Kidney (tissue), 14 donors: ENCODE results near the gene CERK. TPM values are rescaled to one million over a fixed set of nuclear protein-coding genes. Genes with fewer than 3 reads are reported as not detected.

Experiments
- DNase-seq, 5 donors: peaks; one replicate each; pipeline ENCODE4 v3.0.0-alpha.2; 2013 to 2020
- FAIRE-seq: peaks from 2 replicates; lab custom pipeline; 2012; peaks lifted over from hg19 to GRCh38; lab: Jason Lieb, UNC
- H3K27ac ChIP-seq, 2 donors: one replicate each; pipeline ENCODE4 v1.7.0; 2013; ENCODE audit warnings: low read depth in 2 of 2, low read length in 2 of 2, inconsistent platforms in 1 of 2
- H3K27me3 ChIP-seq: one replicate; pipeline ENCODE4 v1.7.1; 2013; ENCODE audit warnings: low read length, inconsistent platforms; ENCODE audit not compliant: control insufficient read depth, insufficient read depth
- H3K36me3 ChIP-seq, 3 donors: one replicate each; pipeline versions ENCODE4 v1.7.0 to v1.7.1; 2013; ENCODE audit warnings: low read length in 3 of 3, control low read depth in 1 of 3, inconsistent platforms in 1 of 3; ENCODE audit not compliant: insufficient read depth in 3 of 3, control insufficient read depth in 2 of 3
- H3K4me1 ChIP-seq, 3 donors: one replicate each; pipeline versions ENCODE4 v1.7.0 to v1.7.1; 2013; ENCODE audit warnings: low read length in 3 of 3, inconsistent platforms in 1 of 3, low read depth in 1 of 3; ENCODE audit not compliant: control insufficient read depth in 2 of 3, insufficient read depth in 2 of 3
- H3K4me3 ChIP-seq, 3 donors: one replicate each; pipeline versions ENCODE4 v1.7.0 to v1.8.1; 2013; ENCODE audit warnings: low read length in 3 of 3, control low read depth in 1 of 3, inconsistent platforms in 1 of 3
- H3K9ac ChIP-seq, 3 donors: one replicate each; pipeline versions ENCODE4 v1.7.0 to v1.7.1; 2013; ENCODE audit warnings: low read length in 3 of 3, control low read depth in 1 of 3, inconsistent platforms in 1 of 3
- H3K9me3 ChIP-seq, 3 donors: one replicate each; pipeline versions ENCODE4 v1.7.0 to v1.7.1; 2013; ENCODE audit warnings: low read length in 3 of 3, control low read depth in 1 of 3, inconsistent platforms in 1 of 3; ENCODE audit not compliant: control insufficient read depth in 2 of 3, insufficient read depth in 1 of 3
- intact Hi-C: fragments of 100-400 bp; cut with DNase I; formaldehyde crosslinking; loops from one replicate; pipeline ENCODE4 v1.11.1; 2022
- polyA plus RNA-seq: library from polyadenylated mRNA; stranded (reverse); fragments of 350-450 nt; fragmentation: Illumina TruSeq; extraction: RNeasy Lipid Tissue Mini Kit (QIAGEN cat#74804); gene quantifications from one replicate; pipeline ENCODE4 v1.2.3, GENCODE V29; 2014; ENCODE audit warnings: low read depth, low replicate concordance; ENCODE audit not compliant: insufficient read depth
- total RNA-seq: library from RNA; stranded (reverse); fragmentation: NEBNext Ultra II Directional; extraction: Animal tissue kit (Norgen Biotek cat#: 25700); gene quantifications from one replicate; pipeline ENCODE4 v1.2.1, GENCODE V29; 2021
- TF ChIP-seq, protein P1 (sequence below): IDR thresholded peaks from 3 replicates; pipeline ENCODE4 v1.5.1; 2012; ENCODE audit warnings: mild to moderate bottlenecking, moderate library complexity, borderline replicate concordance; ENCODE audit not compliant: insufficient read depth; ENCODE audit errors: extremely low read depth
- donor health status: control.
- donor health status: control.
- donor health status: control.
- donor health status: control.
- donor health status: control.
- donor health status: DM: yes; HTN: yes; CAD: no.
- donor health status: Normal renal cell carcinoma (clear cell type).

CERK gene
- total and polyA plus RNA-seq, 2 donors from 2014 or later: 21.6 to 28.2 TPM

DNA sequence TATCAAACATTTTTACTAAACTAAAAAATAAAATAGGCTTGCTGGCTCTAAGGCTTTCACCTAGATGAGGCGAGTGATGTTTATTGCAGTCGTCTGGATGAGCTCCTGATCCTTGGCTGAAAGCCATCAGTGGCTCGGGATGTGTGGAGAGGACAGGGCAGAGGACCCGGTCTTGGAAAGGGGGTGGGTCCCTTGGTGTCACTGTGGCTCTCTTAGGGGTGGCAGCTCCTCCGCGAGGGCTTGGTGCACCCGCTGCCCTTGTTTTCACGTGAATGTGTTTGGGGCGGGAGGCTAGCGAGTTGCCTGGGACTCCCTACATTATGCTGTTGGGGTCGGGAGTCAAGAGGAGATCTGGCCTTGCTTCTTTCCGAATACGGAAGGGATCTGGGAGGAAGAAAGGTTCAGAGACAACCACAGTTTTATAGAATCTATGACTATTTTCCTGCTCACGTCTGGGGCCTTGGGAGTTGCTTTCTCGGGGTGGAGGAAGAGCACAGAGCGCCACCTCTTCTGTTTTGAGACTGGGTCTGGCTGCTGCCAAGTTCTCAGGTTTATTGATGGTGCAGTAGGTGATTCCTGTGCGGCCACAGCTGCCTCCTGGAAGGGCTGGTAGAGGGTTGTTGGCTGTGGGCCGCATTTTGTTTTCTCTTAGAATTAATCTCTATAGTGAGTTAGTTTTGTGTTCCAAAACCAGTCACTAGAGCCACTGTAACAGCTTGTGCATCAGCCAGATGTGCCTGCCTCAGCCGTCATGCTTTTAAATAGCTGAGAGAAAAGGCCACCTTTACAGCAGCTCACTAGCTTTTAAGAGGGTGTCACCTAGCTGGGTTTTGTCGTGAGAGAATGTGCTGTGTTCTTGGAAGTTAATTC, 37.2 kb upstream of the CERK start:
- no peak for FAIRE-seq
- Histone ChIP-seq H3K27me3 (no peaks in the 10 kb centered on the region), H3K9me3 (no peaks in the 10 kb centered on the region), H3K36me3 (no peaks in the 10 kb centered on the region), H3K27ac (no peak overlapping the region), H3K4me3 (no peak overlapping the region), H3K9ac (peak overlapping the region in 1 of 3 donors; percentile 15), H3K4me1 (peaks cover 0 to 22% (median 3%) of the 10 kb centered on the region in 3 donors)
- DNase-seq: no peak
- intact Hi-C loops: no loop called here
- TF ChIP-seq, protein P1, sequence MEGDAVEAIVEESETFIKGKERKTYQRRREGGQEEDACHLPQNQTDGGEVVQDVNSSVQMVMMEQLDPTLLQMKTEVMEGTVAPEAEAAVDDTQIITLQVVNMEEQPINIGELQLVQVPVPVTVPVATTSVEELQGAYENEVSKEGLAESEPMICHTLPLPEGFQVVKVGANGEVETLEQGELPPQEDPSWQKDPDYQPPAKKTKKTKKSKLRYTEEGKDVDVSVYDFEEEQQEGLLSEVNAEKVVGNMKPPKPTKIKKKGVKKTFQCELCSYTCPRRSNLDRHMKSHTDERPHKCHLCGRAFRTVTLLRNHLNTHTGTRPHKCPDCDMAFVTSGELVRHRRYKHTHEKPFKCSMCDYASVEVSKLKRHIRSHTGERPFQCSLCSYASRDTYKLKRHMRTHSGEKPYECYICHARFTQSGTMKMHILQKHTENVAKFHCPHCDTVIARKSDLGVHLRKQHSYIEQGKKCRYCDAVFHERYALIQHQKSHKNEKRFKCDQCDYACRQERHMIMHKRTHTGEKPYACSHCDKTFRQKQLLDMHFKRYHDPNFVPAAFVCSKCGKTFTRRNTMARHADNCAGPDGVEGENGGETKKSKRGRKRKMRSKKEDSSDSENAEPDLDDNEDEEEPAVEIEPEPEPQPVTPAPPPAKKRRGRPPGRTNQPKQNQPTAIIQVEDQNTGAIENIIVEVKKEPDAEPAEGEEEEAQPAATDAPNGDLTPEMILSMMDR: no peak

DNA sequence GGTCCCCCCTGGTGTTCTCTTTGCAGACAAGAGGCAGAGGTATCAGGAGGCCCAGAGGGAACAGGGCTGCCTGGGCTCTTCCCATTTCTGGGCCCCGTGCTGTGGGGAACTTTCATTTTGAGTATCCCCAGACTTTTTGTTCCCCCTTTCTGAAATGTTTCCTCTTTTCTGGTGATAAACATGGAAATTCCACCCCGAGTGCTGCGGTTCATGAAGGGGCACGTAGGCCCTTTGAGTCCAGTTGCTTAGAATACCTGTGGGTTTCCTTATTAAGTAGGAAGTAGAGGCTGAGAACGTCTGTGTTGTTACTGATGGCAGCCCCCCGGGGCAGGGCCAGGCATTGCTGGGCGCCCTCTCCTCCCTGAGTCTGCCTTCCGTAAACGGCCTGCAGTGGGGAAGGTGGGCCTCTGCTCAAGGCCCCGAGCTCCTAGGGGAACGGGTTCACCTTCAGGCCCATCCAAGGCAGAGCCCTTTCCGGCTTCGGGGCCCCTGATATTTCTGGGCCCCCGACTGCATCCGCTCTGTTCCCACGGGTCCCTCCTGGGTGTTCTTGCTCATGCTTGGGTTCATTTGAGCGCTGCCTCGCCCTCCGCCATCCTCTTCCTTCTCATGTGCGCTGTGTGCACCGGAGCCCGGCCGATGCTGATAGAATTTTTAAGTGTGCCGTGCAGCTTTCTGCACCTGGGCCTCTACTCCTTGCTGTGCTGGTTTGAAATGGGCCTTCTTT, 36.4 kb upstream of the CERK start:
- TF ChIP-seq, protein P1: no peak
- FAIRE-seq: no peak

DNA sequence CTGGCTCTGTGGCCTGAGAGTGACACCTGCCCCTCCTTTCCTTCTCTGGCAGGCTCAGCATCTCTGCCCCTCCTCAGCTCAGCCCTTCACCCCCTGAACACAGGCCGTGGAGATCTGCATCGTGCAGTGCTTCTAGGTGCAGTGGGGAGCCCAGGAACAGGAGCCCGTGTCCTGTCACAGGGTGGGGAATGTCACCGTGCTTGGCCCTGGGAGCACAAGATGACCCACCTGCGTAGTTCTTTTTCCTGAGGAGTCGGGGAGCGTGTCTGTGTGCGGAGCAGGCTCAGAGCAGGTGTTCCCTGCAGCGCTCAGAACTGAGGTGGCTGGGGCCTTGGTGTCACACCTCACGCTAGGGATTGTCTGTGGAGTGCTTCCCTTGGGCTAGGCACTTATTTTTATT, 35.0 kb upstream of the CERK start:
- FAIRE-seq: no peak
- H3K36me3 ChIP-seq: no peaks in the 10 kb centered on the region
- no peak overlapping the region for H3K4me3 ChIP-seq
- H3K9me3 ChIP-seq: no peaks in the 10 kb centered on the region
- TF ChIP-seq, protein P1: no peak
- H3K27ac ChIP-seq: no peak overlapping the region
- DNase-seq: no peak
- peaks cover 0 to 36% (median 9%) of the 10 kb centered on the region in 3 donors for H3K4me1 ChIP-seq
- intact Hi-C loops: no loop called here
- H3K27me3 ChIP-seq: no peaks in the 10 kb centered on the region
- H3K9ac ChIP-seq: no peak overlapping the region

More for the DNA sequence above, 36.4 kb upstream of the CERK start:
- Histone ChIP-seq H3K9ac (peak overlapping the region in 1 of 3 donors; percentile 5), H3K9me3 (no peaks in the 10 kb centered on the region), H3K27me3 (no peaks in the 10 kb centered on the region), H3K27ac (peak overlapping the region; percentile 44 to 49), H3K4me1 (peaks cover 0 to 30% (median 3%) of the 10 kb centered on the region in 3 donors), H3K36me3 (no peaks in the 10 kb centered on the region), H3K4me3 (no peak overlapping the region)
- DNase-seq: peak in 4 of 5 donors; percentile 35 to 66 (median 48)
- intact Hi-C loops: no loop called here
